PC-9 (cell line): ENCODE measurements around the gene FAM120B. TPM values are rescaled to one million over a fixed set of nuclear protein-coding genes. Genes with fewer than 3 reads are reported as not detected.

Experiments
- BruUV-seq: library from RNA; stranded (reverse); fragments of 400-500 nt; replicated peaks from 2 replicates; lab custom pipeline; 2021; lab: Mats Ljungman, UMichigan
- CTCF ChIA-PET: fragments of 300-600 bp; sonication (Branson Sonifier 250); formaldehyde crosslinking; loops from one replicate; lab custom pipeline; 2022; ENCODE audit warnings: antibody characterized with exemption; lab: Charles Lee
- POLR2A ChIA-PET: fragments of 300-600 bp; sonication (Branson Sonifier 250); formaldehyde crosslinking; loops from one replicate; lab custom pipeline; 2022; ENCODE audit warnings: antibody characterized with exemption; ENCODE audit not compliant: unreplicated experiment; lab: Charles Lee
- DNase-seq, 2 experiments: peaks; one replicate each; pipeline versions ENCODE4 v3.0.0 to v3.0.0-alpha.2; 2015 to 2022; ENCODE audit warnings: mixed read lengths in 1 of 2
- H2AFZ ChIP-seq: fragments of 200-600 bp; sonication (generic); 2 replicates; pipeline ENCODE4 v1.8.1; 2017; ENCODE audit warnings: antibody characterized with exemption
- H3F3A ChIP-seq: fragments of 200-600 bp; sonication (generic); 2 replicates; pipeline ENCODE4 v1.8.1; 2017; ENCODE audit warnings: antibody characterized with exemption, mild to moderate bottlenecking, low read depth; ENCODE audit not compliant: insufficient read depth
- H3K27ac ChIP-seq: fragments of 200-600 bp; sonication (generic); 2 replicates; pipeline ENCODE4 v1.6.1; 2016; ENCODE audit warnings: mixed run types
- H3K27me3 ChIP-seq: fragments of 200-600 bp; sonication (generic); 2 replicates; pipeline ENCODE4 v1.6.1; 2016; ENCODE audit warnings: low read depth, mixed run types; ENCODE audit not compliant: insufficient read depth
- H3K36me3 ChIP-seq: fragments of 200-600 bp; sonication (generic); 2 replicates; pipeline ENCODE4 v1.6.1; 2016; ENCODE audit warnings: low read depth, mixed run types
- H3K4me1 ChIP-seq: fragments of 200-600 bp; sonication (generic); replicated peaks from 2 replicates; pipeline ENCODE4 v1.6.1; 2016; ENCODE audit warnings: mixed run types; ENCODE audit not compliant: insufficient read depth
- H3K4me2 ChIP-seq: fragments of 200-600 bp; sonication (generic); 2 replicates; pipeline ENCODE4 v1.6.1; 2017; ENCODE audit warnings: mixed run types
- H3K4me3 ChIP-seq: fragments of 200-600 bp; sonication (generic); 2 replicates; pipeline ENCODE4 v1.6.1; 2016; ENCODE audit warnings: mixed run types
- H3K79me2 ChIP-seq: fragments of 200-600 bp; sonication (generic); 2 replicates; pipeline ENCODE4 v1.6.1; 2017; ENCODE audit warnings: low read depth, mixed run types
- H3K9me2 ChIP-seq: fragments of 200-600 bp; sonication (generic); 2 replicates; pipeline ENCODE4 v1.8.1; 2017; ENCODE audit warnings: mild to moderate bottlenecking; ENCODE audit not compliant: insufficient read depth
- H3K9me3 ChIP-seq: fragments of 200-600 bp; sonication (generic); 2 replicates; pipeline ENCODE4 v1.8.1; 2016; ENCODE audit warnings: low read depth; ENCODE audit not compliant: insufficient read depth
- H4K20me1 ChIP-seq: fragments of 200-600 bp; sonication (generic); 2 replicates; pipeline ENCODE4 v1.8.1; 2017; ENCODE audit not compliant: insufficient read depth
- EZH2 ChIP-seq: fragments of 200-600 bp; sonication (generic); IDR thresholded peaks from 2 replicates; pipeline ENCODE4 v1.8.0; 2017; ENCODE audit warnings: antibody characterized with exemption, low read depth
- intact Hi-C: fragments of 100-400 bp; cut with micrococcal nuclease; formaldehyde crosslinking; loops from one replicate; pipeline ENCODE4 v1.10.0; 2022; ENCODE audit not compliant: unreplicated experiment
- total RNA-seq: library from RNA; stranded (reverse); gene quantifications from 2 replicates; pipeline ENCODE4 v1.2.3, GENCODE V29; 2021
- TF ChIP-seq, protein P1 (sequence below): fragments of 200-600 bp; sonication (generic); conservative IDR thresholded peaks from 2 replicates; pipeline ENCODE4 v1.6.1; 2017; ENCODE audit warnings: mixed run types, antibody characterized with exemption, mild to moderate bottlenecking, moderate library complexity

The FAM120B gene
- total RNA-seq, 1 experiment from 2014 or later = 14.3 TPM

GRCh38 chr6:170261643-170262488 lies 44.7 kb upstream of the FAM120B start:
- Histone ChIP-seq H3K4me3 (no peak overlapping the region), H3K4me1 (no peaks in the 10 kb centered on the region), H3K36me3 (no peaks in the 10 kb centered on the region), H3K27ac (no peak overlapping the region), H2AFZ (no peak overlapping the region), H3K79me2 (no peaks in the 10 kb centered on the region), H3K4me2 (no peak overlapping the region), H3K27me3 (peaks cover 87% of the 10 kb centered on the region), H3K9me3 (no peaks in the 10 kb centered on the region), H4K20me1 (no peaks in the 10 kb centered on the region), H3K9me2 (no peaks in the 10 kb centered on the region), H3F3A (no peaks in the 10 kb centered on the region)
- no peak for TF ChIP-seq EZH2
- TF ChIP-seq, protein P1, sequence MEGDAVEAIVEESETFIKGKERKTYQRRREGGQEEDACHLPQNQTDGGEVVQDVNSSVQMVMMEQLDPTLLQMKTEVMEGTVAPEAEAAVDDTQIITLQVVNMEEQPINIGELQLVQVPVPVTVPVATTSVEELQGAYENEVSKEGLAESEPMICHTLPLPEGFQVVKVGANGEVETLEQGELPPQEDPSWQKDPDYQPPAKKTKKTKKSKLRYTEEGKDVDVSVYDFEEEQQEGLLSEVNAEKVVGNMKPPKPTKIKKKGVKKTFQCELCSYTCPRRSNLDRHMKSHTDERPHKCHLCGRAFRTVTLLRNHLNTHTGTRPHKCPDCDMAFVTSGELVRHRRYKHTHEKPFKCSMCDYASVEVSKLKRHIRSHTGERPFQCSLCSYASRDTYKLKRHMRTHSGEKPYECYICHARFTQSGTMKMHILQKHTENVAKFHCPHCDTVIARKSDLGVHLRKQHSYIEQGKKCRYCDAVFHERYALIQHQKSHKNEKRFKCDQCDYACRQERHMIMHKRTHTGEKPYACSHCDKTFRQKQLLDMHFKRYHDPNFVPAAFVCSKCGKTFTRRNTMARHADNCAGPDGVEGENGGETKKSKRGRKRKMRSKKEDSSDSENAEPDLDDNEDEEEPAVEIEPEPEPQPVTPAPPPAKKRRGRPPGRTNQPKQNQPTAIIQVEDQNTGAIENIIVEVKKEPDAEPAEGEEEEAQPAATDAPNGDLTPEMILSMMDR = no peak
- CTCF ChIA-PET = no interaction called here
- intact Hi-C loops = no loop called here
- BruUV-seq = no TSS peak
- DNase-seq = no peak
- POLR2A ChIA-PET = no interaction called here

- H4K20me1 ChIP-seq = no peaks in the 10 kb centered on the region
- no peaks in the 10 kb centered on the region for H3K4me1 ChIP-seq
- H3K4me2 ChIP-seq = no peak overlapping the region
- H3K9me3 ChIP-seq = no peaks in the 10 kb centered on the region
- no peaks in the 10 kb centered on the region for H3K79me2 ChIP-seq
- no TSS peak for BruUV-seq
- POLR2A ChIA-PET = no interaction called here
- H3K4me3 ChIP-seq = no peak overlapping the region
- no peaks in the 10 kb centered on the region for H3F3A ChIP-seq
- intact Hi-C loops = no loop called here
- TF ChIP-seq, protein P1 = no peak
- TF ChIP-seq EZH2 = no peak
- H3K27ac ChIP-seq = no peak overlapping the region
- no peaks in the 10 kb centered on the region for H3K36me3 ChIP-seq
- peaks cover 80% of the 10 kb centered on the region for H3K27me3 ChIP-seq
- H3K9me2 ChIP-seq = no peaks in the 10 kb centered on the region
- H2AFZ ChIP-seq = no peak overlapping the region
- no peak for DNase-seq
- CTCF ChIA-PET = no interaction called here
These were observed 44.0 kb upstream of the FAM120B start for GRCh38 chr6:170262489-170263088.

DNA sequence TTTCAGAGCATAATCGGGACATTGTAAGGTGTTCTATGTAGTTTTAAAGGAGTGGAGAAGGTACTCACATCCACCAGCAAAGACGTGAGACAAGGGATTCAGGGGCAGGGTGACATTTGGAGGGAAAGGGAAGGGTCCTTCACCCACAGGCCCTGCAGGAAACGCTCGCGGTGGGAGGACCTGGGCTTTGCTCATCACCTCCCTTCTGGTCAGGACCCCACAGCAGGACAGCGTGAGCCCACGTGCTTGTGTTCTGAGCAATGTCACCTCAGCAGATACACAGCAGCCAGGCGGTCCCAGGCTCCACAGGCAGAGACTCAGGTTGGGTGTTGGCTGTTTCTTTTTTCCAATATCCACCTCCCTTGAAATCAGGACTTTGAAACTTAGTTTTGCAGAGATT lies 43.1 kb upstream of the FAM120B start:
- Histone ChIP-seq H3F3A (no peaks in the 10 kb centered on the region), H3K79me2 (no peaks in the 10 kb centered on the region), H2AFZ (no peak overlapping the region), H3K4me2 (no peak overlapping the region), H3K4me3 (no peak overlapping the region), H3K4me1 (no peaks in the 10 kb centered on the region), H3K9me3 (no peaks in the 10 kb centered on the region), H3K36me3 (no peaks in the 10 kb centered on the region), H3K27me3 (peaks cover 80% of the 10 kb centered on the region), H3K9me2 (no peaks in the 10 kb centered on the region), H3K27ac (no peak overlapping the region), H4K20me1 (no peaks in the 10 kb centered on the region)
- TF ChIP-seq, protein P1 = no peak
- no peak for TF ChIP-seq EZH2
- intact Hi-C loops = no loop called here
- ChIA-PET POLR2A (no interaction called here), CTCF (no interaction called here)
- DNase-seq = no peak
- BruUV-seq = no TSS peak
